GM21528 (cell line): ENCODE data around the gene ACER3.
"Not testable (repeated sequence)": the region's sequence is repeated elsewhere in the genome, so short reads cannot be mapped to it uniquely, and the experiment has no call there.

Experiments used
- ATAC-seq: cut with Tn5 transposase; IDR thresholded peaks from one replicate; pipeline ENCODE4 v1.9.1; 2021; ENCODE audit warnings: mild to moderate bottlenecking, moderate library complexity; ENCODE audit not compliant: unreplicated experiment, low FRiP score

The ACER3 gene

DNA sequence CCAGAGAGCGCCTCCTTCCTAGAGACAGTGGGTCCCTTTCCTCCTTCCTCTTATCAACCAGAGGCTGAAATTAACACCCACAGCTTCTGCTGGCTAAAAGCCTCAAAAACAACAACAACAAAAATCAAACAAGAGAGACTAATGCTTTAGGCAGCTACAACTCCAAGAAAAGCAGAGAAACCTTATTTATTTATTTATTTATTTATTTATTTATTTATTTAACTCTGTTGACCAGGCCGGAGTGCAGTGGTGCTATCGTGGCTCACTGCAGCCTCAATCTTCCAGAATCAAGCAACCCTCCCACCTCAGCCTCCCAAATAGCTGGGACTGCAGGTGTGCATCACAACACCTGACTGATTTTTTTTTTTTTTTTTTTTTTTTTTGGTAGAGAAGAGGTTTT is 170.9 kb downstream of the ACER3 start:
- ATAC-seq = no peak

DNA sequence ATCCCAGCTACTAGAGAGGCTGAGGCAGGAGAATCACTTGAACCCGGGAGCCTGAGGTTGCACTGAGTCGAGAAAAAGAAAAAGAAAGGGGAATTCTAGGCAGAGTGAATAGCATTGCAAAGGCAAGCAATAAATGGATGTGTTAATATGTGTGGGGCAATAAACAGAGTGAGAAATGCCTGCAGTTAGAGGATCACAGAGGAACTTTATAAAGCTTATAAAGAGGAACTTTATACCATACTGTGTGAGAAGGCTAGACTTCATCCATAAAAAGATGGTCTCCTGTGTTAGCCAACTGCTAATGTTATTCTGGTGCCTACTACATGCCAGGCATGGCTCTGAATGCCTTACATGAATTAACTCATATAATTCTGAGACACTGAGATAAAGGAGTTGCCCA is 174.3 kb downstream of the ACER3 start:
- ATAC-seq = no peak

DNA sequence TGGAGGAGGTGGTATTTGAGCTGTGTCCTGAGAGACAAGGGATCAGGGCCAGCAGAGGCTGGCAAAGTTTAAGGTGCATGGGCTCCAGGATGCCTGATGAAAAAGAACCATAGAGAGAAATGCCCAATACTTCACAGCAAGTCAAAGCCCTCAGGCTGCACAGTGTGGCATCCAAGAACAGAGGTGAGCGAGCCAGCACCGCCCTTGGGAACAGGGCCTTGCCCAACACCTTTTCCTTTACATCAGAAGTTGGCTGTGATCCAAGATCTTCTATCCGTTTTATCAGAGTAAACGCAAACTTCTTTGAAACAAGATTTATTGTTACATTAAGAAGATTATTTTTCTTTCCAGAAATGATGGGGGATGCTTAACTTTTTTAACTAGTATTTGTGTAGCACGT is 174.9 kb downstream of the ACER3 start:
- no peak for ATAC-seq

DNA sequence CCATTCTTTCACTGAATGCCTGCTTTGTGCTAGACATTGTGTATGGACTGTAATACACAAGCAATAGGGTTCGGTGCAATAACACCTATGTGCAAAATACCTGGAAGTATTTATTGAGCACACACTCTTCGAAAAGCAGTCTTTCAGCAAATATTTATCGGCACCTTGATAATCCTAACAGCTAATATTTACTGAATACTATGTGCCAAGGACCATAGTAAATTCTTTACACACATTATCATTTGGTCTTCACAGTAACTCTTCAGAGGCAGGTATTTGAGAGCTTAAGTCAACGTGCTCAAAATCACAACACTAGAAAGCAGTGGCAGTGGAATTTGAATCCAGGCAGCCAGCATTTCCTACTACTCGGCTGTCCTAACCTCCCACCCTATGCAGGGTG is 175.7 kb downstream of the ACER3 start:
- no peak for ATAC-seq

DNA sequence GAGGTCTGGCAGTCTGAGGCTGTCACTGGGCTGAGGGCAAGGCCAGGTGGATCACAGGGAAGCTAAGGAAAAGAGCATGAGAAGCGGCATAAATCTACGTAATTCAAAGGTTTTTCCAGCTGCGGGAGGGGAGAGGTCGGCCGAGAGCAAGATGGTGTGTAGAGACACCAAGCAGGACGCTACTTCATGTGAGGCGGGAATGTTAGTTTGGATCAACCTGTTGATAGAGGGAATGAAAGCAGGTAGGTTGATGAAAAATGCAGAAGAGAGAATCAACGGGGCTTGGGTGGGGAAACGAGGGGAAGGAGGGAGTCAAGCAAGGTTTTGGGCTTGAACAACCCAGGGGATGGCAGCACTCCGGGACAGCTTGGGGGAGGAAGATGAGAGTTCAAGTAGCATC is 176.3 kb downstream of the ACER3 start:
- ATAC-seq = no peak

DNA sequence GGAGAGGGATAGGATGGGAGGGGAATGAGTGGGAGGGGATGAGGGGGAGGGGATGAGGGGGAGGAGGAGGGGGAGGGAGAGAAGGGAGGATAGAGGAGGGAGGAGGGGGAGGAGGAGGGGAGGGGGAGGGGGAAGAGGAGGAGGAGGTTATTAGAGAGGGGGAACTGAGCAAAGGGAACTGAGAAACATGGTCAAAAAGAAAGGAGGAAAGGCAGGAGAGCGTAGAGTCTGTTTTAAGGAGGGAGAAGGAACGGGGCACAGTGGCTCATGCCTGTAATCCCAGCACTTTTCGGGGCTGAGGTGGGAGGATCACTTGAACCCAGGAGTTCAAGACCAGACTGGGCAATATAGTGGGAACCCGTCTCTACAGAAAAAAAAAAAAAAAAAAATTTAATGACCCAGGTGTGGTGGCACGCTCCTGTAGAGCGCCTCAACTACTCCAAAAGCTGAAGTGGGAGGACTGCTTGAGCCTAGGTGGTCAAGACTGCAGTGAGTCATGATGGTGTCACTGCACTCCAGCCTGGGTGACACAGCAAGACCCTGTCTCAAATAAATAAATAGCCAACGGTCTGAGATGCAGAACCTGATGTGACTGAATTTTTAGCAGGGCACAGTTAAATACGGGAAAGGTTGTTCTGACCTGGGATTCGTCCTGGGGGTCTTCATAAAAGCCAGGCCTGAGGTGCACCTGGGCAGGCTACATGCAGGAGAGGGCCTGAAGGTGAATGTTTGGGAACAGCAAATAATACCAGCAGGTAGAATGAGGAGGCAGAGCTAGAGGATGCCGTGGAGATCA is 177.5 kb downstream of the ACER3 start:
- no peak for ATAC-seq

DNA sequence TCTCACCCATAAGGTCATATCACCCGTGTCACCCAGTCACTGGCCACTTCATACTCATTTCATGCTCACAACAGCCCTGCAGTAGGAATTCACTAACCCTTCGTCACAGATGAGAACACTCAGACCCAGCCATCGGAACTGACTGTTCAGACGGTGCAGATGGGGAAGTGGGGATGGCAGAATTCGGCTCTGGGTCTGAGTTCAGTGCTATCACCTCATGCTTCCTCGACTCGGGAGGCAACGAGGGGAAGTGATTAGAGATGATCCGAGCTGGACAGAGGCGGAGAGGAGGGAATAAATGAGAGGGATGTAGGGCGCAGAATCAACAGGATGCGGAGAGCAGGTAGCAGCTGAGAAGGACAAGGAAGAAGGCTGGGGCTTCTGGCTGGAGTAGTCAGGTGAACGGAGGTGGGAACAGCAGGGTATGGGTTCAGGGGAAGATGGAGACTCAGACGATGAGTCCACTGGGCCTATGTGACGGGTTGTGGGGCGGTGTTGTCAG is 178.2 kb downstream of the ACER3 start:
- no peak for ATAC-seq

DNA sequence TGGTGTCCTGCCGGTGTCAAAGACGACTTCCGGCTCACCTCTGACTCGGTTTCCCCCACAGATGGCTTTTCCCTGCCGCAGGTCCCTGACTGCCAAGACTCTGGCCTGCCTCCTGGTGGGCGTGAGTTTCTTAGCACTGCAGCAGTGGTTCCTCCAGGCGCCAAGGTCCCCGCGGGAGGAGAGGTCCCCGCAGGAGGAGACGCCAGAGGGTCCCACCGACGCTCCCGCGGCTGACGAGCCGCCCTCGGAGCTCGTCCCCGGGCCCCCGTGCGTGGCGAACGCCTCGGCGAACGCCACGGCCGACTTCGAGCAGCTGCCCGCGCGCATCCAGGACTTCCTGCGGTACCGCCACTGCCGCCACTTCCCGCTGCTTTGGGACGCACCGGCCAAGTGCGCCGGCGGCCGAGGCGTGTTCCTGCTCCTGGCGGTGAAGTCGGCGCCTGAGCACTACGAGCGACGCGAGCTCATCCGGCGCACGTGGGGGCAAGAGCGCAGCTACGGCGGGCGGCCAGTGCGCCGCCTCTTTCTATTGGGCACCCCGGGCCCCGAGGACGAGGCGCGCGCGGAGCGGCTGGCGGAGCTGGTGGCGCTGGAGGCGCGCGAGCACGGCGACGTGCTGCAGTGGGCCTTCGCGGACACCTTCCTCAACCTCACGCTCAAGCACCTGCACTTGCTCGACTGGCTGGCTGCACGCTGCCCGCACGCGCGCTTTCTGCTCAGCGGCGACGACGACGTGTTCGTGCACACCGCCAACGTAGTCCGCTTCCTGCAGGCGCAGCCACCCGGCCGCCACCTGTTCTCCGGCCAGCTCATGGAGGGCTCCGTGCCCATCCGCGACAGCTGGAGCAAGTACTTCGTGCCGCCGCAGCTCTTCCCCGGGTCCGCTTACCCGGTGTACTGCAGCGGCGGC is 179.0 kb downstream of the ACER3 start:
- ATAC-seq = no peak

DNA sequence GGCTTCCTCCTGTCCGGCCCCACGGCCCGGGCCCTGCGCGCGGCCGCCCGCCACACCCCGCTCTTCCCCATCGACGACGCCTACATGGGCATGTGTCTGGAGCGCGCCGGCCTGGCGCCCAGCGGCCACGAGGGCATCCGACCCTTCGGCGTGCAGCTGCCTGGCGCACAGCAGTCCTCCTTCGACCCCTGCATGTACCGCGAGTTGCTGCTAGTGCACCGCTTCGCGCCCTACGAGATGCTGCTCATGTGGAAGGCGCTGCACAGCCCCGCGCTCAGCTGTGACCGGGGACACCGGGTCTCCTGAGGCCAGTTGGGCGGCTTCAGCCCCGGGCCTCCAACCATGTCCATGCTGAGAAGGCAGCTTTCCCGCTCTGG is 179.7 kb downstream of the ACER3 start:
- ATAC-seq = no peak

DNA sequence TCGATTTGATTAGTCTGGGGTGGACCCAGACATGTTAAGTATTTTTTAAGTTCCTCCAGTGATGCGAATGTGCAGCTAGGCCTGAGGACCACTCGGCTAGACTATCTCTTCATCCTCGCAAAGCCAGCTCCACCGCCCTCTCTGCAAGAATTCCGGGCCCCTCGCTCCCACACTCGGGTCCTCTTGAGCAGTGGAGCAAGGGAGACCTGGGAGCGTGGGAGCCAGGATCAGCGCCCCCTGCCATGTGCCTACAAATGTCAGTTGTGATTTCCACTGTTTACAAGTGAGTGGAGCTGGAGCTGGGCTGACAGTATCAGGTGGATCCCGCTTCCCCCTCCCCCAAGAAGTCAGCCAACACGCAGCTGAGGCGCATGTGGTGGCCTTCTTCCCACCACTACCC is 180.2 kb downstream of the ACER3 start:
- no peak for ATAC-seq

DNA sequence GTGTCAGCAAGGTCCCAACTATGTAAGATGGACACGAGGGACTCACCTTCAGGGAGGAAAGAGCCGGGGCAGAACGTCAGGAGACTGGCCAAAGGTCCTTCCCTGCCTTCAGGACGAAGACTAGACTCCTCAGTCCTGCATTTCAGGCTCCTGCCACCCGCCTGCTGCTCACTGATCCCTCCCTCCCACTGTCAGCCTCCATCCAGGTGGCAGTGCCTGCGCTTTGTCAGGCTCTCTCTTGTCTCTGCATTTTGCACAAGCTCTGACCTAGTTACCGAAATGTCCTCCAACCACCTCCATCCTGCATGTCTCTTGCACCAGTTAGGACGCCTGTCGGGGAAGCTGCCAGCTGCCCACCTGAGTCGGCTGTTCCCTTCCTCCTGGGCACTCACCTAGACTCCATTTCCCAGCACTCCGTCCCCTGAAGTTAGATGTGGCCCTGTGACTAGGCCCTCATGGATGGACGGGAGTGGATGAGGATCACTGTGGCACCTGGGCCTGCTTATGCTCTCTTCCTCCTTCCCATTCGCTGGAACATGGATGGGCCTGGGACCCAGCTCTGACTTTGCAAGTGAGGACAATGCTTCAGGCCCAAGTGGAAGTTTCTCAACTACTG is 181.5 kb downstream of the ACER3 start:
- ATAC-seq = no peak

DNA sequence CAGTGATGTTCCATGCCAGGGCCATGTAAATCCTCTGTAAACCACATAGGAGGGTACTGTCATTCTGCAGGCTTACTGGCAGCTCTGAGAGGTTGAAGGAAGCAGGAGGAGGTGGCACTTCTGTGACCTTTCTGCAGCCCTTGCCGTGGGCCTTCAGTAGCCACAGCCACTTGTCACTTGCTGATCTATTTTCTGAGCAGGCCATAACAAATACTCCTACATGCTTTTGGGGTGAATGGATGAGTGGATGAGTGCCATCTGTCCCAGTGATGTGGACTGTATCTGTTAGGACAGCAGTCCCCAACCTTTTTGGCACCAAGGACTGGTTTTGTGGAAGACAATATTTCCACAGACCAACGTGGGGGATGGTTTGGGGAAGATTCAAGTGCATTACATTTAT is 183.6 kb downstream of the ACER3 start:
- ATAC-seq = no peak

DNA sequence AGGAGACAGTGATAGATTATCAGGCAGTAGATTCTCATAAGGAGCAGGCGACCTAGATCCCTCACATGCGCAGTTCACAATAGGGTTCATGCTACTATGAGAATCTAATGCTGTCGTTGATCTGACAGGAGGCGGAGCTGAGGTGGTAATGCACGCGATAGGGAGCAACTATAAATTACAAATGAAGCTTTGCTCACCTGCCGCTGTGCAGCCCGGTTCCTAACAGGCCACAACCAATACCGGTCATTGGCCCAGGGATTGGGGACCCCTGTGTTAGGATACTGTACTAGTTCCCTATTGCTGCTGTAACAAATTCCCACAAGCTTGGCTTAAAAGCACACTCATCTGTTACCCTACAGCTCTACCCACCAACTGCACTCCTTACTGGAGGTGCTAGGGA is 184.2 kb downstream of the ACER3 start:
- no peak for ATAC-seq

DNA sequence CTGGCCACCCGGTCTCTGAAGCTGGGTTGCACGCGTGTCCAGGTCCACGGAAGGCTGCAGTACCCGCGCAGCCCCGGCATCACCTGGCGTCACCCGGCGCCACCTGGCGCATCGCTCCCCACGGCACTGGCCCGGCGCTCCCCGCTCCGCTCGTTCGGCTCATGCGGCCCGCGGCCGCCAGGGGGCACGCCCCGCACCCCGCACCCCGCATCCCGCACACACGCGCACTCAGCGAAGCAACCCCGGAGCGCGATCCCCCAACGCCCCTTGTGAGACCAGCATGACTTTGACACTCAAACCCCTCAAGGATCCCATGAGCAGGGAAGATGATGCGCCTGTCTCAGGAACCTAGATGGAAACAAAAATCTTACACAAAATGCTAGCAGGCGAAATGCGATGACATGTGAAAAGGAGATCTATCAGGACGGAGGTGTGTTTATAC is 185.4 kb downstream of the ACER3 start:
- ATAC-seq = no peak

DNA sequence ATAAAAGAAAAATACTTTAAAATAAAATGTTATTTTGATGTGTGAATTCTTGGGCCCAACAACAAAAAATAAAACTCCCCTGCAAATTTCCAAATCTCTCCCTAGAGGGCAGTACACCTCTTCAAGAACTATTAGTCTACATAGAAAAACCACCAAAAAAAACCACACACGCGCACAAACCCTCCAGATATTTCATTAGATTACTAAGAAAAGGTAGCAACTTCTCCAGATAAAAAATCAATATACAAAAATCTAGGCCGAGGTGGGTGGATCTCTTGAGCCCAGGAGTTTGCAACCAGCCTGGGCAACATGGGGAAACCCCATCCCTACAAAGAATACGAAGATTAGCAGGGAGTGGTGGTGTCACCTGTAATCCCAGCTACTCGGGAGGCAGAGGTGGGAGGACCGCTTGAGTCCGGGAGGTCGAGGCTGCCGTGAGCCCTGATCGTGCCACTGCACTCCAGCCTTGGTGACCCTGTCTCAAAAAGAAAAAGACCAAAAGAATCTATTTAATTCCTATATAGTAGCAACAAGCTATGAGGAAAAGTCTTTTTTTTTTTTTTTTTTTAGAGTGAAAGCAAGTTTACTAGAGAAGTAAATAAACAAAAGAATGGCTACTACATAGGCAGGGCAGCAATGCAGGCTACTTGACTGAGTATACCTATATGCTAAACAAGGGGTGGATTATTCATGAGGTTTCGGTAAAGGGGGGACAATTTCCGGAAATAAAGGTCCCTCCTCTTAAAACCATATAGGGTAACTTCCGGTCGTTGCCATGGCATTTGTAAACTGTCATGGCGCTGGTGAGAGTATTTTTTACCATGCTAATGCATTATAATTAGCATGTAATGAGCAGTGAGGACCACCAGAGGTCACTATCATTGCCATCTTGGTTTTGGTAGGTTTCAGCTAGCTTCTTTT is 186.5 kb downstream of the ACER3 start:
- ATAC-seq = peak; percentile 72

DNA sequence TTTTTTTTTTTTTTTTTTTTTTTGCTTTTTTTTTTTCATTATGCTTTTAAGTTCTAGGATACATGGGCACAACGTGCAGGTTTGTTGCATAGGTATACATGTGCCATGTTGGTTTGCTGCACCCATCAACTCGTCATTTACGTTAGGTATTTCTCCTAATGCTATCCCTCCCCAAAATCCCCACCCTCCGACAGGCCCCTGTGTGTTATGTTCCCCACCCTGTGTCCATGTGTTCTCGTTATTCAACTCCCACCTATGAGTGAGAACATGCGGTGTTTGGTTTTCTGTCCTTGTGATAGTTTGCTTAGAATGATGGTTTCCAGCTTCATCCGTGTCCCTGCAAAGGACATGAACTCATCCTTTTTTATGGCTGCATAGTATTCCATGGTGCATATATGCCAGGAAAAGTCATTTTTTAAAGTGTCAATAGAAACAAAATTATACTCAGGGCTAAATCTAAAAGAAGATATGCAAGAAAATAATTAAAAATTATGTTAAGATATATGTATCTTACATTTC is 187.3 kb downstream of the ACER3 start:
- ATAC-seq = not testable (repeated sequence)

DNA sequence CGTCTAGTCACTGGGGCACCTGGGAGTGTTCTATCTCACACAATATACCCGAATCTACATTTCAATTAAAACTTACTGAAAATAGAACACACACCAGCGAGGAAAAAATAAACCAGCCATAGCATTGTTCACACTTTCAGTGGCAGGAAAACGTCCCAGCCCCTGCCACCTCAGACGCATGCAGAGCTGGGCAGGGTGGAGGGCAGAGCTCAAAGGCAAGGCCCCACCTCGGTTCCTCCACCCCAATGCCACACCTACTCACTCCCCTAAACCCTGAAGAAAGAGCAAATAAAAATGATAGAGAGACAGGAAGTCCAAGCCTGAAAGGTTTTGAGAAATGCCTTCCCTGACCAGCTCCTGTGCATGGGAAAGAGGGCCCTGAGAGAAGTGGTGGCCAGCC is 188.3 kb downstream of the ACER3 start:
- ATAC-seq = no peak

DNA sequence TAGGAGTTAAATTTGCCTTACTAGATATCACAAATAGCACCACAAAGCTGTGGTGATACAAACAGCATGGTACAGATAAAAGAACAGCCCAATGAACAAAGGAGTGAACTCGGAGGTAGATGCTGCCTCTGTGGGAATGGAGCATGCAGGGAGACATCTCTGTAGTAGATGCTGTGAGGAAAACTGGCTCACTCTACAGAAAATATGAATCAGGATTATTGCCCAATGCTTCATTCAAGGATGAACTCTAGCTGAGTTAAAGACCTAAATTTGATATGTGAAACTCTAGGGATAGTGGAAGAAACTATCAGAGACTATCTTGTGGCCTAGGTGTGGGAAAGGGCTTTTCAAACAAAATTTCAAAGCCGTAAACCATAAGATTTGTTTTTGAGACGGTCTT is 190.8 kb downstream of the ACER3 start:
- no peak for ATAC-seq

DNA sequence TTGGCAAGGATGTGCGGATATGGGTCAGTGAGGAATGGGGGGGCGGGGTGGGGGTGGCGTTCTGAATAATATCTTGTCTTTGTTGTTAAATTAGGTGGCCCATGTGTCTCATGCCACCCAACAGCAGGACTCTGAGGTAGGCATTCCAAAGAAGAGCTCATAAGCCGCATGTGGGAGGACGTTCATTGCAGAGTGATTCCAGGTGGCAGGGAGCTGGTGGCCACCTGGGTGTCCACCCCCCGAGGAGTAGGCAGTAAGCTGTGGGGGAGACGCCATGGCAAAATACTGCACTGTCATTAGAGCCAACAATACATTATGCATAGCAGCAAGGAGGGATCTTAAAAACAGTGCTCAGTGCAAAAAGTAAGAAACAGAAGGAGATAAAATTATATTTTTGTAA is 191.8 kb downstream of the ACER3 start:
- ATAC-seq = no peak
